Mononuclear cell (primary cell): ENCODE measurements around the gene AXDND1. TPM values are rescaled to one million over a fixed set of nuclear protein-coding genes. Genes with fewer than 3 reads are reported as not detected.

Experiments used
- H3K27me3 ChIP-seq: 2 replicates; pipeline ENCODE4 v1.6.0; 2011; ENCODE audit warnings: low read length, control low read depth; ENCODE audit not compliant: insufficient read depth
- H3K4me1 ChIP-seq: 2 replicates; pipeline ENCODE4 v1.5.1; 2011; ENCODE audit warnings: mild to moderate bottlenecking, low read length, control low read depth; ENCODE audit not compliant: insufficient read depth
- H3K4me3 ChIP-seq: 2 replicates; pipeline ENCODE4 v1.5.1; 2011; ENCODE audit warnings: mild to moderate bottlenecking, low read length, moderate library complexity
- H3K9me3 ChIP-seq: 2 replicates; pipeline ENCODE4 v1.5.1; 2011; ENCODE audit warnings: low read depth, mild to moderate bottlenecking, control low read depth, low read length
- total RNA-seq: library from RNA; depleted of rRNA; stranded (reverse); fragments of >200 nt; gene quantifications from one replicate; pipeline ENCODE4 v1.2.3, GENCODE V29; 2012

AXDND1 gene
- total RNA-seq, result not detected

GRCh38 chr1:179365342-179366092 lies at the start of gene AXDND1:
Gene AXDND1 (plus strand): TSS chr1:179365971. CDS start chr1:179366510, 539 bp downstream.
- no peaks in the 10 kb centered on the region for H3K9me3 ChIP-seq
- no peaks in the 10 kb centered on the region for H3K27me3 ChIP-seq
- H3K4me1 ChIP-seq, result peaks cover 10% of the 10 kb centered on the region
- peak within 1 kb of the TSS; percentile 58 for H3K4me3 ChIP-seq

GRCh38 chr1:179318491-179318890 lies 47.3 kb upstream of the AXDND1 start:
- H3K4me1 ChIP-seq, result peaks cover 8% of the 10 kb centered on the region
- no peaks in the 10 kb centered on the region for H3K9me3 ChIP-seq
- no peaks in the 10 kb centered on the region for H3K27me3 ChIP-seq
- H3K4me3 ChIP-seq, result no peak overlapping the region

DNA sequence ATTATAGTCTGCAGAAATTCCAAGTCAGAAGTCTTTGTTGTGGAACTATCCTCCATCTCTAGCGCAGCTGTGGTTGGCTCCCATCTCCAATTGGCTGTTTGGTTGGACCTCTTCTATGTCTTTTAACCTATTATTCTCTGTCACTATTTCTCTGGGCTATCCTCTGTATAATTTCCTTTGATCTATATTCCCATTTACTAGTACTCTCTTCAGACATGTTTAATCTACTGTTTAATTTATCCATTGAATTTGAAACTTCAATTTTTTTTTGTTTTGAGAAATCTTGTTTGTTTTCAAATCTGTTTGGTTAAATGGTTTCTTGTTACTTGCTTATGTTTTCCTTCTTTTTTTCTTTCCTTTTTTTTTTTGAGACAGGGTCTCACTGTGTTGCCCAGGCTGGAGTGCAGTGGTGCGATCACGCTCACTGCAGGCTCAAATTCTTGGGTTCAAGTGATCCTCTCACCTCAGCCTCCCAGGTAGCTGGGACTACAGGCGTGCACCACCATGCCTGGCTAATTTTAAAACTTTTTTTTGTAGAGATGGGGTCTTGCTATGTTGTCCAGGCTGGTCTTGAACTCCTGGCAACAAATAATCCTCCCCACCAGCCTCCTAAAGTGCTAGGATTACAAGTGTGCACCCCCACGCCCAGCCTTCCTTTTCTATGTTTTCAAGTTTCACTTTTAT lies 44.1 kb upstream of the AXDND1 start:
- no peaks in the 10 kb centered on the region for H3K27me3 ChIP-seq

DNA sequence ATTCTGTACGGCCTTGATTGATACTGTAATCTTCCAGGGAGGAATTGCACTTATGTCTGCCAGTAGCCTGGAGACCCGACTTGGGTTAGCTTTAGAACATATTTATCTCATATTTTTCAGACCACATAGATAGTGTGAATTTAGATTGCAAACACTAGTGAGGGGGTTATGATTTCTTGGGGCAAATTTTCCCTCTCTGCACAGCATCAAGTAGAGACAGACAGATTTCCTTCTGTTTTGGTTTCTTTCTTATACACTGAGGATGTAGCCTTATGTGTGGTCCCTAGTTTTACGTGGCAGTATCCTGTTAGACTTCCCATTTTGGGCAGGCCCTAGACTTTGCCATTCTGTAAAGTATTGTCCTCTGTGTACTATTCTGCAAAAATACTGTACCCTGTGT lies 43.2 kb upstream of the AXDND1 start:
- no peak overlapping the region for H3K4me3 ChIP-seq
- H3K27me3 ChIP-seq, result no peaks in the 10 kb centered on the region
- H3K9me3 ChIP-seq, result no peaks in the 10 kb centered on the region
- peaks cover 19% of the 10 kb centered on the region for H3K4me1 ChIP-seq

More for the DNA sequence above, 44.1 kb upstream of the AXDND1 start:
- no peak overlapping the region for H3K4me3 ChIP-seq
- H3K9me3 ChIP-seq, result no peaks in the 10 kb centered on the region
- H3K4me1 ChIP-seq, result peaks cover 12% of the 10 kb centered on the region

GRCh38 chr1:179323436-179323835 lies 42.3 kb upstream of the AXDND1 start:
- Histone ChIP-seq H3K4me1 (peaks cover 25% of the 10 kb centered on the region), H3K27me3 (no peaks in the 10 kb centered on the region), H3K4me3 (no peak overlapping the region), H3K9me3 (no peaks in the 10 kb centered on the region)

DNA sequence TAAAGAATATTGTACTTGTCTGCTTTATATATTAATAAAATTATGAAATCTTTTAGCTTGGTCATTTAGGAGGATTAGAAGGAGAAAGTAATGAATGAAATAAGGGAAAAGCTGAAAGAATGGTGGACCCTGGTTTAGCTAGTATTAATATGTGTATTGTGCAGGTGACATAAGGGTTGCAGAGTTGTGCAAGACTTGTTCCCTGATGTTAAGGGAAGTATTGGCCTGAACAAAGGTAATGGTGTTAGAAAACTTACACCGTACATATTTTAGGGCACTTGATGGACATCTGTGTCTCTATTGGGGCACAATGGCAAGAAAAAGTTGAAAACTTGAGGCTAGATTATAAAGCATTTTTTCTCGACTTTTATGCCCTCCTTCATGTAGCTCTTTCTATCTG lies 39.9 kb upstream of the AXDND1 start:
- Histone ChIP-seq H3K9me3 (no peaks in the 10 kb centered on the region), H3K4me3 (no peak overlapping the region), H3K27me3 (no peaks in the 10 kb centered on the region), H3K4me1 (peaks cover 45% of the 10 kb centered on the region)

- no peaks in the 10 kb centered on the region for H3K9me3 ChIP-seq
- H3K4me1 ChIP-seq, result peaks cover 45% of the 10 kb centered on the region
These were observed 39.0 kb upstream of the AXDND1 start for GRCh38 chr1:179326746-179327145.

DNA sequence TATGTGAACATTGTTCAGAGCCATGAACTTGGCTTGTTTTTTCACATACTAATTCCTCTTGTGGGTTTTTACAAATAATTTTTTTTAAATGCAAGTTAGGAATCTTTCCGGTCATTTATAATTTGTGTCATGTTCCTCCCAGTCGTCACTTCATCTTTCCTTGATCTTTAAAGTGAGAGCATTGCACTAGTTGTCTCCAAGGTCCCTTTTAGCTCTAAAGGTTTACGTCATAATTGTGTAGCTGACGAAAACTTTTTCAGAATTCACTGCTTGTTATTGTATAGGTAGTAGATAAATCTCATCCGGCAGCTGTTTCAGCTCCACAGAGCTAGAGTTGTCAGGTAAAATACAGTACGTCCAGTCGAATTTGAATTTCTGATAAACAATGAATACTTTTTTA lies 38.6 kb upstream of the AXDND1 start:
- H3K27me3 ChIP-seq, result no peaks in the 10 kb centered on the region
- no peaks in the 10 kb centered on the region for H3K9me3 ChIP-seq
- H3K4me1 ChIP-seq, result peaks cover 44% of the 10 kb centered on the region
- H3K4me3 ChIP-seq, result no peak overlapping the region

More at GRCh38 chr1:179326746-179327145, 39.0 kb upstream of the AXDND1 start:
- Histone ChIP-seq H3K4me3 (no peak overlapping the region), H3K27me3 (no peaks in the 10 kb centered on the region)

- Histone ChIP-seq H3K9me3 (no peaks in the 10 kb centered on the region), H3K27me3 (no peaks in the 10 kb centered on the region), H3K4me3 (no peak overlapping the region), H3K4me1 (peaks cover 39% of the 10 kb centered on the region)
These were observed 38.1 kb upstream of the AXDND1 start for GRCh38 chr1:179327679-179328078.

DNA sequence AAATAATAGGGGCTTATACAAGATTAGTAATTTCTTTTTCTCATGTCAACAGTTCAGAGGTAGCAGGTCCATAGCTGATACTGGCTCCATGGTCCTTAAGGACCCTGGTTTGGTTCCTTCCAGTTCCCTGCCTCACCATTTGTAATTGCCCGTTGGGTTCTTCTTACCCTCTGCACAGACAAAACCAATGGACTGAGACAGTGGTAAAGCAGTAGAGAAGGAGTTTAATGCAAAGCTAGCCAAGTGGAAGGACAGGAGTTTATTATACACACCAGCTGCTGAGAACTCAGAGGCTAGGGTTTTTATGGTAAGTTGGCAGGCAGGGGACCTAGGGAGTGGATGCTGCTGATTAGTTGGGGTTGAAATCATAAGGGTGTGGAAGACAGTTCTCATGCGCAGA lies 35.9 kb upstream of the AXDND1 start:
- H3K4me1 ChIP-seq, result peaks cover 37% of the 10 kb centered on the region
- H3K27me3 ChIP-seq, result no peaks in the 10 kb centered on the region
- H3K9me3 ChIP-seq, result no peaks in the 10 kb centered on the region
- H3K4me3 ChIP-seq, result no peak overlapping the region

- H3K9me3 ChIP-seq, result no peaks in the 10 kb centered on the region
- no peak overlapping the region for H3K4me3 ChIP-seq
- peaks cover 10% of the 10 kb centered on the region for H3K4me1 ChIP-seq
- no peaks in the 10 kb centered on the region for H3K27me3 ChIP-seq
These were observed 31.3 kb upstream of the AXDND1 start for GRCh38 chr1:179334440-179334839.

DNA sequence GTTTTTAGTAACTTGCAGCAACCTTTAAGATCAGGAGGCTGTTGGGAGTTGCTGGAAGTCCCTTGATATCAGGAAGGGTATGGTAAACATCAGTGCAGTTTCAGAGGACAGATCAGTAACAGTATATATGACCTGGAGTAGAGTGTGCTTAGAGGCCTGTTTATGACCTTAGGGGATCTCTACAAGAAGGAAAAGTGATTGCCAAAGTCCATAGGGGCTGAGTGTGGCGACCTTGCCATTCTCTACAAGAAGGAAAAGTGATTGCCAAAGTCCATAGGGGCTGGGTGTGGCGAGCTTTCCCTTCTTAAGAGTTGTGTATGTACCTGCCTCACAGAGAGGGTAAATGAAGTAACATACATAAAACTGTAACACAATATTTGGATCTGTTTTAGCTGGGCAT lies 28.5 kb upstream of the AXDND1 start:
- no peaks in the 10 kb centered on the region for H3K27me3 ChIP-seq
- peaks cover 10% of the 10 kb centered on the region for H3K4me1 ChIP-seq
- no peaks in the 10 kb centered on the region for H3K9me3 ChIP-seq
- no peak overlapping the region for H3K4me3 ChIP-seq

DNA sequence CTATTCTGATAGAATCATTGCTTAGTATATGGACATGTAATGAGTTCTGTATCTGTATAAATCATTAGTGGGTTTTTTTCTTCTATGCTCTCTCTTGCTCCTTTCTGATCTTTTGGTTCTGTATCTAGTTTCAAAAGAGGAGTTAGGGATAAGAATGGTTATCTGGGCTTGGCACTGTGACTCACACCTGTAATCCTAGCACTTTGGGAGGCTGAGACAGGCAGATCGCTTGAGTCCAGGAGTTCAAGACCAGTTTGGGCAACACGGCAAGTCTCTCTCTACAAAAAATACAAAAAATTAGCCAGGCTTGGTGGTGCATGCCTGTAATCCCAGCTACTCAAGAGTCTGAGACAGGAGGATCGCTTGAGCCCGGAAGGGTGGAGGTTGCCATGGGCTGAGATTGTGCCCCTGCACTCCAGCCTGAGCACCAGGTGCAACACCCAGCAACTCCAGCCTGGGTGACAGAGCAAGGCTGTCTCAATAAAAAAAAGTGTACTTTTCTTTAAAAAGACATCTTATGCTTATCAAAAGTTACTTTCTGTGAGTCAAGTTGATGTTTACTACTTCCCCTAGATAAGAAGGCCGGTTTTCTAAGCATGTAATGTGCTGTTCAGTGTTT lies 27.7 kb upstream of the AXDND1 start:
- H3K27me3 ChIP-seq, result no peaks in the 10 kb centered on the region
- no peaks in the 10 kb centered on the region for H3K9me3 ChIP-seq
- H3K4me1 ChIP-seq, result peaks cover 10% of the 10 kb centered on the region
- no peak overlapping the region for H3K4me3 ChIP-seq

GRCh38 chr1:179340918-179341317 lies 24.9 kb upstream of the AXDND1 start:
- H3K4me3 ChIP-seq, result no peak overlapping the region
- no peaks in the 10 kb centered on the region for H3K27me3 ChIP-seq
- H3K4me1 ChIP-seq, result peaks cover 10% of the 10 kb centered on the region
- no peaks in the 10 kb centered on the region for H3K9me3 ChIP-seq

DNA sequence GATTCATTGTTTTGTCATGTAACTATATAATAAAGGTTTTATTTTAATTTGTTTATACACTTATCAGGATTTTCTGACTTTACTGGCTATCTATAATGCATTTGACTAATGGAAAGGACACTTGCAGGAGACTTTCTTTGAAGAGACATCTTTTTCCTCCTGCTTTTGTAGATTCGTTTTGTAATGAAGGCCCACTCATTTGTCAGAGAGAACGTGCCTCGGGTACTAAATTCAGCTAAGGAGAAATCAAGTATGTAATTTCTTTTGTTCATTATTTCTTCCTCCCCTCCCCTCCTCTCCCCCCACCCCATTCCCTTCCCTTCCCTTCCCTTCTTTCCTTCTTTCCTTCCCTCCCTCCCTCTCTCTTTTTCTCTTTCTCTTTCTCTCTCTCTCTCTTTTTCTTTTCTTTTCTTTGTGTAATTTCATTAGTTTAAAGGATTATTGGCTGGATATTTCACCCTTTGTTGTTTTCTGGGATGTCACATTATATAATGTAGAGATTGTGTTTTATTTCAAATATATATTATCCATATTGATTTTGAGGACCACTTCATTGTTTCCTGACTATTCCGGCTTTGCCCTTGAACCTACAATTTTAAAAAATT lies 23.7 kb upstream of the AXDND1 start:
- H3K4me3 ChIP-seq, result no peak overlapping the region
- H3K9me3 ChIP-seq, result no peaks in the 10 kb centered on the region
- no peaks in the 10 kb centered on the region for H3K27me3 ChIP-seq
- peaks cover 10% of the 10 kb centered on the region for H3K4me1 ChIP-seq
